ENCODE results near the gene DSE. TPM values are rescaled to one million over a fixed set of nuclear protein-coding genes. Genes with fewer than 3 reads are reported as not detected.

The DSE gene
- polyA plus RNA-seq, 4 donors, result 37.1 to 46.7 (median 43.2) TPM

GRCh38 chr6:116385459-116385802, 14.7 kb downstream of the DSE start:
- no peak for DNase-seq (ENCODE audit: low read depth in 4 of 4, low spot score in 3 of 4)

- no peak for DNase-seq (ENCODE audit: low read depth in 4 of 4, low spot score in 3 of 4)
Observed at GRCh38 chr6:116385921-116386320, 15.2 kb downstream of the DSE start.

- no peak for DNase-seq (ENCODE audit: low read depth in 4 of 4, low spot score in 3 of 4)
Observed at GRCh38 chr6:116386581-116387299, 16.0 kb downstream of the DSE start.

GRCh38 chr6:116387374-116387773, 16.6 kb downstream of the DSE start:
- DNase-seq (ENCODE audit: low read depth in 4 of 4, low spot score in 3 of 4), result no peak

GRCh38 chr6:116388924-116389323, 18.2 kb downstream of the DSE start:
- no peak for DNase-seq (ENCODE audit: low read depth in 4 of 4, low spot score in 3 of 4)

- DNase-seq (ENCODE audit: low read depth in 4 of 4, low spot score in 3 of 4), result no peak
Observed at GRCh38 chr6:116389357-116389756, 18.6 kb downstream of the DSE start.

- no peak for DNase-seq (ENCODE audit: low read depth in 4 of 4, low spot score in 3 of 4)
Observed at GRCh38 chr6:116390581-116390980, 19.8 kb downstream of the DSE start.

GRCh38 chr6:116392132-116393013, 21.6 kb downstream of the DSE start:
- no peak for DNase-seq (ENCODE audit: low read depth in 4 of 4, low spot score in 3 of 4)

GRCh38 chr6:116393430-116393829, 22.7 kb downstream of the DSE start:
- DNase-seq (ENCODE audit: low read depth in 4 of 4, low spot score in 3 of 4), result no peak

GRCh38 chr6:116395647-116396046, 24.9 kb downstream of the DSE start:
- no peak for DNase-seq (ENCODE audit: low read depth in 4 of 4, low spot score in 3 of 4)

- DNase-seq (ENCODE audit: low read depth in 4 of 4, low spot score in 3 of 4), result no peak
Observed at GRCh38 chr6:116396441-116396840, 25.7 kb downstream of the DSE start.

GRCh38 chr6:116397914-116398313, 27.2 kb downstream of the DSE start:
- DNase-seq (ENCODE audit: low read depth in 4 of 4, low spot score in 3 of 4), result no peak

GRCh38 chr6:116398316-116399010, 27.7 kb downstream of the DSE start:
- DNase-seq (ENCODE audit: low read depth in 4 of 4, low spot score in 3 of 4), result no peak

- no peak for DNase-seq (ENCODE audit: low read depth in 4 of 4, low spot score in 3 of 4)
Observed at GRCh38 chr6:116399287-116399686, 28.5 kb downstream of the DSE start.

- no peak for DNase-seq (ENCODE audit: low read depth in 4 of 4, low spot score in 3 of 4)
Observed at GRCh38 chr6:116400328-116400727, 29.6 kb downstream of the DSE start.

GRCh38 chr6:116402108-116402937, 31.6 kb downstream of the DSE start:
- DNase-seq (ENCODE audit: low read depth in 4 of 4, low spot score in 3 of 4), result no peak

- DNase-seq (ENCODE audit: low read depth in 4 of 4, low spot score in 3 of 4), result no peak
Observed at GRCh38 chr6:116403205-116403604, 32.5 kb downstream of the DSE start.

GRCh38 chr6:116404696-116405095, 33.9 kb downstream of the DSE start:
- DNase-seq (ENCODE audit: low read depth in 4 of 4, low spot score in 3 of 4), result no peak

- no peak for DNase-seq (ENCODE audit: low read depth in 4 of 4, low spot score in 3 of 4)
Observed at GRCh38 chr6:116405138-116405537, 34.4 kb downstream of the DSE start.

GRCh38 chr6:116405652-116406356, 35.1 kb downstream of the DSE start:
- DNase-seq (ENCODE audit: low read depth in 4 of 4, low spot score in 3 of 4), result no peak
